Nephron progenitor cell (in vitro differentiated cells): Measurements from ENCODE around the gene ERP44.
A peak's percentile ranks its signal among the peaks of the same experiment; 100 is the strongest.

Source experiments
- DNase-seq: peaks from one replicate; pipeline ENCODE4 v3.0.0; 2021
- H3K27ac Mint-ChIP-seq: 2 replicates; pipeline ENCODE4 v1.8.0; 2021; ENCODE audit warnings: mild to moderate bottlenecking, moderate library complexity, mixed read lengths
- H3K27me3 Mint-ChIP-seq: 2 replicates; pipeline ENCODE4 v1.8.0; 2021; ENCODE audit warnings: mild to moderate bottlenecking, low read depth, mixed read lengths; ENCODE audit not compliant: poor library complexity
- H3K36me3 Mint-ChIP-seq: 2 replicates; pipeline ENCODE4 v1.8.0; 2021; ENCODE audit warnings: low read depth, mixed read lengths
- H3K4me1 Mint-ChIP-seq: 2 replicates; pipeline ENCODE4 v1.8.0; 2021; ENCODE audit warnings: mixed read lengths
- H3K4me3 Mint-ChIP-seq: 2 replicates; pipeline ENCODE4 v1.8.0; 2021; ENCODE audit warnings: mild to moderate bottlenecking, moderate library complexity, mixed read lengths
- H3K9me3 Mint-ChIP-seq: 2 replicates; pipeline ENCODE4 v1.8.0; 2021; ENCODE audit warnings: mild to moderate bottlenecking, moderate library complexity, mixed read lengths
- CTCF ChIP-seq: fragments of 200-600 bp; sonication (generic); IDR thresholded peaks from 2 replicates; pipeline ENCODE4 v1.5.0; 2021; ENCODE audit warnings: antibody characterized with exemption

ERP44 gene

GRCh38 chr9:100029251-100029650, 69.5 kb downstream of the ERP44 start:
- no peak for TF ChIP-seq CTCF
- Mint-ChIP-seq H3K27me3 (no peaks in the 10 kb centered on the region), H3K27ac (no peak overlapping the region), H3K4me1 (no peaks in the 10 kb centered on the region), H3K4me3 (no peak overlapping the region), H3K36me3 (peaks cover 30% of the 10 kb centered on the region), H3K9me3 (peaks cover 19% of the 10 kb centered on the region)
- no peak for DNase-seq

- TF ChIP-seq CTCF, result peak; percentile 91
- H3K4me1 Mint-ChIP-seq, result no peaks in the 10 kb centered on the region
- H3K36me3 Mint-ChIP-seq, result peaks cover 20% of the 10 kb centered on the region
- no peak overlapping the region for H3K4me3 Mint-ChIP-seq
- H3K27me3 Mint-ChIP-seq, result no peaks in the 10 kb centered on the region
- H3K9me3 Mint-ChIP-seq, result peaks cover 10% of the 10 kb centered on the region
- no peak overlapping the region for H3K27ac Mint-ChIP-seq
- peak; percentile 74 for DNase-seq
Observed at GRCh38 chr9:100028201-100028784, 70.5 kb downstream of the ERP44 start.

GRCh38 chr9:100027543-100027942, 71.3 kb downstream of the ERP44 start:
- H3K27me3 Mint-ChIP-seq, result no peaks in the 10 kb centered on the region
- H3K9me3 Mint-ChIP-seq, result peaks cover 6% of the 10 kb centered on the region
- no peak overlapping the region for H3K27ac Mint-ChIP-seq
- no peak overlapping the region for H3K4me3 Mint-ChIP-seq
- H3K4me1 Mint-ChIP-seq, result no peaks in the 10 kb centered on the region
- TF ChIP-seq CTCF, result no peak
- no peak for DNase-seq
- H3K36me3 Mint-ChIP-seq, result peaks cover 16% of the 10 kb centered on the region

- TF ChIP-seq CTCF, result no peak
- Mint-ChIP-seq H3K4me1 (no peaks in the 10 kb centered on the region), H3K4me3 (no peak overlapping the region), H3K9me3 (no peaks in the 10 kb centered on the region), H3K27ac (no peak overlapping the region), H3K27me3 (no peaks in the 10 kb centered on the region), H3K36me3 (peaks cover 46% of the 10 kb centered on the region)
- no peak for DNase-seq
Observed at GRCh38 chr9:100021931-100022330, 76.9 kb downstream of the ERP44 start.

GRCh38 chr9:100020121-100020795, 78.5 kb downstream of the ERP44 start:
- H3K4me1 Mint-ChIP-seq, result no peaks in the 10 kb centered on the region
- peak overlapping the region; percentile 24 for H3K27ac Mint-ChIP-seq
- no peaks in the 10 kb centered on the region for H3K27me3 Mint-ChIP-seq
- H3K4me3 Mint-ChIP-seq, result no peak overlapping the region
- no peak for TF ChIP-seq CTCF
- DNase-seq, result no peak
- H3K36me3 Mint-ChIP-seq, result peaks cover 46% of the 10 kb centered on the region
- H3K9me3 Mint-ChIP-seq, result no peaks in the 10 kb centered on the region

- no peaks in the 10 kb centered on the region for H3K27me3 Mint-ChIP-seq
- DNase-seq, result no peak
- H3K36me3 Mint-ChIP-seq, result peaks cover 41% of the 10 kb centered on the region
- H3K27ac Mint-ChIP-seq, result peak overlapping the region; percentile 24
- H3K4me3 Mint-ChIP-seq, result no peak overlapping the region
- H3K9me3 Mint-ChIP-seq, result no peaks in the 10 kb centered on the region
- no peak for TF ChIP-seq CTCF
- no peaks in the 10 kb centered on the region for H3K4me1 Mint-ChIP-seq
Observed at GRCh38 chr9:100019541-100019940, 79.3 kb downstream of the ERP44 start.
